ENCODE results near the gene RNF4.

DNA sequence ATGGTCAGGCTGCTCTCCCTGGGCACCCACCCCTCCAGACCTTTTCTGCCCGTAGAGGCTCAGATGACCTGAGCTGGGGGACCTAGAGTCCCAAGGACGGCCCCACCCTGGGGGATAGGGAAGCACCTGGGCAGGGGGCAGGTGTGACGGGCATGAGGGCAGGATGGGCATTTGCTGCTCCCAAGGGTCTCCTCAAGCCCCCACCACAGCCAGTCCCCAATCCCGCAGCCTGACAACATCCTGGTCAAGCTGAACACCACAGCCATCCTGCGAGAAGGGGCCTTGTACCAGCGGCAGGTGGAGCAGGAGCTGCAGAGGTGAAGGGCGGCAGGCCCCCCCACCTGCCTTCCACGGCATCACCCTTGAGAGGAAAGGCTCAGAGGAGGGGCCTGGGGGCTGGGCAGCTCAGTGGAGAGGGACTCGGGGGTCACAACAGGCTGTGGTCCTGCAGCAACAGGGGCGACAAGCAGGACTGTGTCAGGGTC lies 17.8 kb upstream of the RNF4 start:
- TF ChIP-seq FOXK2 (IDR thresholded peaks at IDR 0.05) (no peak), SUZ12 (IDR thresholded peaks at IDR 0.05) (no peak), SP1 (IDR thresholded peaks at IDR 0.05) (no peak)
